ENCODE measurements around the gene ALPK1.

Gene ALPK1

DNA sequence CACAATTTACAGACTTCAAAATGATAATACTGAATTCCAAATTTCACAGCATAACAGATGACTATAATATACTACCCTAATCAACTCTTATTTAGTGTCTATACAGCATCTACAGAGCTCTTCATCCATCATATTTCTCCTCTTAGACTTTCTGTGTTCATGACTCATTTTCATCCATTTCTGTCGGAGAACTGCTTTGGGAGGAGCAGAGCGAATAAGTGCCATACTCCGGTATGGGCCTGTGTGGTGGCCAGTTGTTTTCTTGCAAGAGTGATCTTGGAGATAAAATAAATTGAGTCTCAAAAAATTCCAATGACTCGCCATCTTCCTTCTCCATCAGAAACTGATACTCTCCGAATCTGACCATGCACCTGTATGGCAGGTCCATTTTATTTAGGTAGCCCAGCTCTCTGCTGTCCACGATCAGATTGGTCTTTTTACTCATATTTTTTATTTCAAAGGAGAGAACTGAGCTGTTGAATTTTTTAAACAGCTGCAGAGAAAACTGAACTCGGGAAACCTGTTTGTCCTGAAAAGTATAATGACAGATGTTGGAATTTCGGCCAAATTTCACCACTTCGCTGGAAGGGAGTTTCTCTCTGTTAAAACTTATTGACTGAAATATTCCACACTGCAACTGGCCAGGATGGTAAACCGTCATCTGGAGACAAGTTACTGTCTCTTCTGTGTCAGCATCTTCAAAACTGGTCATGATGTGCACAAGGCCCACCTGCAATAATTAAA, 19.3 kb upstream of the ALPK1 start:
- H3K14ac ChIP-seq (ENCODE audit: low read length), result no peak overlapping the region
- no peak overlapping the region for H2BK5ac ChIP-seq (ENCODE audit: low read length)
- H3K4me3 ChIP-seq (ENCODE audit: low read length in 2 of 2), result no peak overlapping the region
- H3K18ac ChIP-seq (ENCODE audit: low read length), result no peak overlapping the region
- peaks cover 2 to 7% of the 10 kb centered on the region in 2 donors for H3K9me3 ChIP-seq (replicated peaks in 1 of 2; ENCODE audit: control insufficient read depth in 2 of 2, insufficient read depth in 1 of 2, low read depth in 1 of 2, low read length in 2 of 2)
- H3K79me1 ChIP-seq (ENCODE audit: low read depth, low read length), result no peaks in the 10 kb centered on the region
- H4K8ac ChIP-seq (ENCODE audit: low read depth, low read length), result no peak overlapping the region
- no peak overlapping the region for H2AK5ac ChIP-seq (ENCODE audit: low read depth, low read length)
- no peak overlapping the region for H3K23ac ChIP-seq (ENCODE audit: low read depth, low read length, poor library complexity)
- H2BK120ac ChIP-seq (ENCODE audit: low read depth, low read length), result no peak overlapping the region
- peaks cover 2 to 6% of the 10 kb centered on the region in 2 donors for H3K36me3 ChIP-seq (replicated peaks in 1 of 2; ENCODE audit: control insufficient read depth in 2 of 2, insufficient read depth in 2 of 2, low read length in 2 of 2)
- no peak overlapping the region for H3K9ac ChIP-seq (ENCODE audit: low read depth, low read length, poor library complexity)
- no peak overlapping the region for H2BK12ac ChIP-seq (ENCODE audit: low read length)
- DNase-seq (ENCODE audit: low spot score), result no peak
- no peak overlapping the region for H3K4me2 ChIP-seq (ENCODE audit: insufficient read depth, low read length, poor library complexity, severe bottlenecking)
- H3K4me1 ChIP-seq (ENCODE audit: control insufficient read depth in 2 of 2, insufficient read depth in 1 of 2, low read depth in 1 of 2, low read length in 2 of 2), result no peaks in the 10 kb centered on the region
- no peak overlapping the region for H3K27ac ChIP-seq (replicated peaks; ENCODE audit: low read length)
- no peak overlapping the region for H2AFZ ChIP-seq (ENCODE audit: low read length)
- no peak overlapping the region for H2BK15ac ChIP-seq (ENCODE audit: low read length)
- H3K27me3 ChIP-seq (ENCODE audit: control insufficient read depth in 3 of 3, insufficient read depth in 3 of 3, low read depth in 1 of 3, low read length in 3 of 3), result no peaks in the 10 kb centered on the region
- no peak overlapping the region for H3K4ac ChIP-seq (ENCODE audit: low read length)
- H4K91ac ChIP-seq (ENCODE audit: low read depth, low read length, poor library complexity), result no peak overlapping the region
- WGBS, 2 donors (ENCODE audit: extremely low coverage in 2 of 2, insufficient read length in 2 of 2, insufficient replicate concordance in 1 of 2), result no CpG with 5 or more reads among the region's 10 CpGs

DNA sequence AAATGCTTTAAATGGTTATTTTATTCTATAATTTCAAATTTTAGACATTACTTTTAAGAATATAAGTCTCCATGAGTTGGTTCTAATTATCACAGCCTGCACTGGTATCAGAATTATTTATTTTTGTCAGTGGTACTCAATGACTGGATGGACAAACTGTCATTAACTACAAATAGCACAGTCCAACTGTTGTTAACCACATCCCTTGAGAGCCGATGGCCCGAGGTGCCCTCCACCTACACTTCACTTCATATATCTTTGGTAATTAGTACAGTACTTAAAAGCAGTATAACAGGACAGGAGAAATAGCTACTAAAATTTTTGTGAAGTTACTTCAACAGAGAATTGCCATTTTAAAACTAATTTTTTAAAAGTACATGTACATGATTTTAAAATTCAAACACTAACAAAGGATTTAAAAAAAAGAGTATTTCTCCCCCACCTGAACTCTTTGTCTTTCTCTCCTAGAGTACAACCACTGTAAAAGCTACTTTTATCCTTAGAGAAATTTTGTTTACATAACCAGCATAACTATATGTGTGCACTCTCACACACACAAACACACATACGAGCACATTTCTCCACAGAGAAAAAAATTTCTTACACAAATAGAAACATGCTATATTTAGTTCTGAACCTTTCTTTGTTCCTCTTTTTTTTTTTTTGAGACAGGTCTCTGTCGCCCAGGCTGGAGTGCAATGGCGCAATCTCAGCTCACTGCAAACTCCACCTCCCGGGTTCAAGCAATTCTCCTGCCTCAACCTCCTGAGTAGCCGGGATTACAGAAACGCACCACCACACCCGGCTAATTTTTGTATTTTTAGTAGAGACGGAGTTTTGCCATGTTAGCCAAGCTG, 17.9 kb upstream of the ALPK1 start:
- H3K79me1 ChIP-seq (ENCODE audit: low read depth, low read length), result no peaks in the 10 kb centered on the region
- no peak overlapping the region for H2BK15ac ChIP-seq (ENCODE audit: low read length)
- H2AK5ac ChIP-seq (ENCODE audit: low read depth, low read length), result no peak overlapping the region
- H3K14ac ChIP-seq (ENCODE audit: low read length), result no peak overlapping the region
- H3K27ac ChIP-seq (replicated peaks; ENCODE audit: low read length), result no peak overlapping the region
- H3K9ac ChIP-seq (ENCODE audit: low read depth, low read length, poor library complexity), result no peak overlapping the region
- H3K4me1 ChIP-seq (ENCODE audit: control insufficient read depth in 2 of 2, insufficient read depth in 1 of 2, low read depth in 1 of 2, low read length in 2 of 2), result peaks cover 1% of the 10 kb centered on the region in 2 donors
- H3K36me3 ChIP-seq (replicated peaks in 1 of 2; ENCODE audit: control insufficient read depth in 2 of 2, insufficient read depth in 2 of 2, low read length in 2 of 2), result peaks cover 2 to 6% of the 10 kb centered on the region in 2 donors
- no peak overlapping the region for H3K18ac ChIP-seq (ENCODE audit: low read length)
- H2BK120ac ChIP-seq (ENCODE audit: low read depth, low read length), result no peak overlapping the region
- H2BK12ac ChIP-seq (ENCODE audit: low read length), result no peak overlapping the region
- H2BK5ac ChIP-seq (ENCODE audit: low read length), result no peak overlapping the region
- no peak overlapping the region for H2AFZ ChIP-seq (ENCODE audit: low read length)
- H3K4me2 ChIP-seq (ENCODE audit: insufficient read depth, low read length, poor library complexity, severe bottlenecking), result no peak overlapping the region
- DNase-seq (ENCODE audit: low spot score), result no peak
- H3K23ac ChIP-seq (ENCODE audit: low read depth, low read length, poor library complexity), result no peak overlapping the region
- H4K91ac ChIP-seq (ENCODE audit: low read depth, low read length, poor library complexity), result no peak overlapping the region
- no peaks in the 10 kb centered on the region for H3K27me3 ChIP-seq (ENCODE audit: control insufficient read depth in 3 of 3, insufficient read depth in 3 of 3, low read depth in 1 of 3, low read length in 3 of 3)
- H3K4ac ChIP-seq (ENCODE audit: low read length), result no peak overlapping the region
- no CpG with 5 or more reads among the region's 10 CpGs for WGBS, 2 donors (ENCODE audit: extremely low coverage in 2 of 2, insufficient read length in 2 of 2, insufficient replicate concordance in 1 of 2)
- H4K8ac ChIP-seq (ENCODE audit: low read depth, low read length), result no peak overlapping the region
- no peak overlapping the region for H3K4me3 ChIP-seq (ENCODE audit: low read length in 2 of 2)
- peaks cover 2 to 3% of the 10 kb centered on the region in 2 donors for H3K9me3 ChIP-seq (replicated peaks in 1 of 2; ENCODE audit: control insufficient read depth in 2 of 2, insufficient read depth in 1 of 2, low read depth in 1 of 2, low read length in 2 of 2)

DNA sequence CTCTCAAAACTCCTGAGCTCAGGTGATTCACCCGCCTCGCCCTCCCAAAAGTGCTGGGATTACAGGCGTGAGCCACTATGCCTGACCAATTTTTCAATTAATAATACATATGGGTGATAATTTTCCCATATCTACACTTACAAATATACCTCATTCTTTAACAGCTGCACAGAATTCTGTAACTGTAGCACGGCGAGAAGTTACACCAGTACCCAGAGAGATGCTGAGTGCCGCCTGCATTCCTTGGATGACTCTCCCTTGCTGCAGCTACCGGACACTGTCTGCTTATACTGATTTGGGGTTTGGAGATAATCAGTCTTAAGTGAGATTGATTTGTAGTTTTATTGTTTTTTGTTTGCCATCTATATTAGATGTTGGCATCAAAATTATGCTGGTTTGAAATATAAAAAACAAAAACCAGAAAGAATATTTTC, 17.3 kb upstream of the ALPK1 start:
- no peak for DNase-seq (ENCODE audit: low spot score)
- Histone ChIP-seq H2BK12ac (ENCODE audit: low read length) (no peak overlapping the region), H3K14ac (ENCODE audit: low read length) (no peak overlapping the region), H3K27me3 (ENCODE audit: control insufficient read depth in 3 of 3, insufficient read depth in 3 of 3, low read depth in 1 of 3, low read length in 3 of 3) (no peaks in the 10 kb centered on the region), H3K4ac (ENCODE audit: low read length) (no peak overlapping the region), H3K79me1 (ENCODE audit: low read depth, low read length) (no peaks in the 10 kb centered on the region), H3K36me3 (replicated peaks in 1 of 2; ENCODE audit: control insufficient read depth in 2 of 2, insufficient read depth in 2 of 2, low read length in 2 of 2) (peaks cover 1 to 2% of the 10 kb centered on the region in 2 donors), H3K9ac (ENCODE audit: low read depth, low read length, poor library complexity) (peak overlapping the region; percentile 15), H4K91ac (ENCODE audit: low read depth, low read length, poor library complexity) (no peak overlapping the region), H2BK120ac (ENCODE audit: low read depth, low read length) (no peak overlapping the region), H4K8ac (ENCODE audit: low read depth, low read length) (no peak overlapping the region), H3K18ac (ENCODE audit: low read length) (no peak overlapping the region), H3K27ac (replicated peaks; ENCODE audit: low read length) (no peak overlapping the region), H3K4me1 (ENCODE audit: control insufficient read depth in 2 of 2, insufficient read depth in 1 of 2, low read depth in 1 of 2, low read length in 2 of 2) (peaks cover 1 to 2% of the 10 kb centered on the region in 2 donors), H3K4me3 (ENCODE audit: low read length in 2 of 2) (no peak overlapping the region), H3K23ac (ENCODE audit: low read depth, low read length, poor library complexity) (no peak overlapping the region), H2AK5ac (ENCODE audit: low read depth, low read length) (no peak overlapping the region), H2BK5ac (ENCODE audit: low read length) (no peak overlapping the region), H3K9me3 (replicated peaks in 1 of 2; ENCODE audit: control insufficient read depth in 2 of 2, insufficient read depth in 1 of 2, low read depth in 1 of 2, low read length in 2 of 2) (peaks cover 2 to 3% of the 10 kb centered on the region in 2 donors), H2BK15ac (ENCODE audit: low read length) (no peak overlapping the region), H2AFZ (ENCODE audit: low read length) (no peak overlapping the region), H3K4me2 (ENCODE audit: insufficient read depth, low read length, poor library complexity, severe bottlenecking) (no peak overlapping the region)
- WGBS, 2 donors (ENCODE audit: extremely low coverage in 2 of 2, insufficient read length in 2 of 2, insufficient replicate concordance in 1 of 2), result no CpG with 5 or more reads among the region's 7 CpGs
